Pancreas (tissue), 10 donors: ENCODE data around the gene NUMB. TPM values are rescaled to one million over a fixed set of nuclear protein-coding genes. Genes with fewer than 3 reads are reported as not detected.
"Not testable (repeated sequence)": the region's sequence is repeated elsewhere in the genome, so short reads cannot be mapped to it uniquely, and the experiment has no call there.

Experiments
- ATAC-seq, 4 donors: fragments of 200-7000 bp; cut with Tn5 transposase; one replicate each; pipeline versions ENCODE4 v1.8.0 to v1.9.1; 2020; ENCODE audit warnings: mild to moderate bottlenecking in 4 of 4, moderate library complexity in 4 of 4
- DNase-seq, 6 donors: peaks; one replicate each; pipeline ENCODE4 v3.0.0-alpha.2; 2020
- FAIRE-seq: peaks from 2 replicates; lab custom pipeline; 2012; peaks lifted over from hg19 to GRCh38; lab: Jason Lieb, UNC
- H3K27ac ChIP-seq, 4 donors: fragments of 200-600 bp; sonication (generic); 1 replicate in 3 of 4; 2 replicates in 1 of 4; pipeline versions ENCODE4 v1.5.0 to v1.8.0; 2020
- H3K27me3 ChIP-seq, 4 donors: fragments of 200-600 bp; one replicate each; pipeline ENCODE4 v1.8.0; 2021
- H3K36me3 ChIP-seq, 3 donors: fragments of 200-600 bp; sonication (generic) in 1 of 3; one replicate each; pipeline versions ENCODE4 v1.5.0 to v1.8.0; 2020 to 2021
- H3K4me1 ChIP-seq, 3 donors: fragments of 200-600 bp; one replicate each; pipeline ENCODE4 v1.8.0; 2021
- H3K4me3 ChIP-seq, 4 donors: fragments of 200-600 bp; sonication (generic) in 2 of 4; one replicate each; pipeline versions ENCODE4 v1.5.0 to v1.8.0; 2020 to 2021
- H3K9me3 ChIP-seq, 4 donors: fragments of 200-600 bp; one replicate each; pipeline ENCODE4 v1.8.0; 2021
- WGBS, 2 donors: extraction: QIAGEN DNeasy Blood & Tissue Kit; methylation state at CpG; one replicate each; pipeline ENCODE4 v1.1.7; 2013; 5-methylcytosine and 5-hydroxymethylcytosine counted together
- intact Hi-C, 3 donors: fragments of 100-400 bp; cut with DNase I; formaldehyde crosslinking; loops; one replicate each; pipeline versions ENCODE4 v1.11.1 to v1.14.2; 2022
- polyA plus RNA-seq, 2 donors: library from polyadenylated mRNA; stranded (reverse); fragments of 200-250 nt; gene quantifications; one replicate each; pipeline ENCODE4 v1.2.3, GENCODE V29; 2013
- total RNA-seq, 6 donors: library from RNA; stranded (reverse); fragmentation: NEBNext Ultra II Directional in 4 of 6; extraction: Animal tissue kit (Norgen Biotek cat#: 25700) in 4 of 6; gene quantifications; one replicate each; pipeline versions ENCODE4 v1.2.1 to v1.2.4, GENCODE V29; 2021 to 2023
- TF ChIP-seq, protein P1 (sequence below), 4 donors: fragments of 200-600 bp; sonication (generic) in 3 of 4; IDR thresholded peaks; one replicate each; pipeline versions ENCODE4 v1.5.0 to v1.8.0; 2021; ENCODE audit warnings: antibody characterized with exemption in 4 of 4
- donor health status: healthy with polysubstance abuse.
- donor health status: DM: no; HTN: no; CAD: no; lungs with moderate emphysema.
- donor health status: DM: no; HTN: no; CAD: no.
- donor health status: control.
- donor health status: control.
- donor health status: Bipolar disorder and iron deficiency.
- donor health status: DM: yes; HTN: yes; CAD: no.
- donor health status: DM: no; HTN: no; CAD: no.
- donor health status: DM: no; HTN: no; CAD: no.
- donor health status: DM: yes; HTN: yes; CAD: no.

Gene NUMB
- total and polyA plus RNA-seq, 8 donors: 23.9 to 53.8 (median 32.5) TPM

DNA sequence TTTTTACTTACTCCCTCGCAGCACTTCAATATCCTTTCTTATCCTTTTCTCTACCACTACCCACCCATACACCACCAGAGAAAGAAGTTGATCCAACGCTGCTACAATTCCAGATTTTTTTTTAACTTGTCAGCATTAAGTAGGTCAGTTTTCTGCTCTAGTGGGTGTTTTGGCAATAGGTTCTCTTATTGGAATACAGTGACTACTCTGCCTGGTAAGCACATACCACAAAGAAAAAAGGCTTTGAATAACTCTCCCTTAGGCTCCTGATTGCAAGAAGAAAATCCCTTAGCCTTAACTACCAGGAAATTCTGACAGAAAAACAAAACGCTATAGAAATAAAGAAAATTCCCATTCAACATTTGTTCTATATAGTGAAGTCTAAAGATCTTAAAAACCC is 72.0 kb downstream of the NUMB start:
- ATAC-seq (no peak), FAIRE-seq (no peak), DNase-seq (no peak)
- 62 to 66% methylated on average over 3 of the region's 3 CpGs for WGBS, 2 donors
- Histone ChIP-seq H3K27me3 (no peaks in the 10 kb centered on the region), H3K4me1 (no peaks in the 10 kb centered on the region), H3K27ac (no peak overlapping the region), H3K36me3 (no peaks in the 10 kb centered on the region), H3K9me3 (no peaks in the 10 kb centered on the region), H3K4me3 (no peak overlapping the region)
- intact Hi-C loops: no loop called here
- TF ChIP-seq, protein P1, sequence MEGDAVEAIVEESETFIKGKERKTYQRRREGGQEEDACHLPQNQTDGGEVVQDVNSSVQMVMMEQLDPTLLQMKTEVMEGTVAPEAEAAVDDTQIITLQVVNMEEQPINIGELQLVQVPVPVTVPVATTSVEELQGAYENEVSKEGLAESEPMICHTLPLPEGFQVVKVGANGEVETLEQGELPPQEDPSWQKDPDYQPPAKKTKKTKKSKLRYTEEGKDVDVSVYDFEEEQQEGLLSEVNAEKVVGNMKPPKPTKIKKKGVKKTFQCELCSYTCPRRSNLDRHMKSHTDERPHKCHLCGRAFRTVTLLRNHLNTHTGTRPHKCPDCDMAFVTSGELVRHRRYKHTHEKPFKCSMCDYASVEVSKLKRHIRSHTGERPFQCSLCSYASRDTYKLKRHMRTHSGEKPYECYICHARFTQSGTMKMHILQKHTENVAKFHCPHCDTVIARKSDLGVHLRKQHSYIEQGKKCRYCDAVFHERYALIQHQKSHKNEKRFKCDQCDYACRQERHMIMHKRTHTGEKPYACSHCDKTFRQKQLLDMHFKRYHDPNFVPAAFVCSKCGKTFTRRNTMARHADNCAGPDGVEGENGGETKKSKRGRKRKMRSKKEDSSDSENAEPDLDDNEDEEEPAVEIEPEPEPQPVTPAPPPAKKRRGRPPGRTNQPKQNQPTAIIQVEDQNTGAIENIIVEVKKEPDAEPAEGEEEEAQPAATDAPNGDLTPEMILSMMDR (IDR thresholded peaks at IDR 0.05): no peak

DNA sequence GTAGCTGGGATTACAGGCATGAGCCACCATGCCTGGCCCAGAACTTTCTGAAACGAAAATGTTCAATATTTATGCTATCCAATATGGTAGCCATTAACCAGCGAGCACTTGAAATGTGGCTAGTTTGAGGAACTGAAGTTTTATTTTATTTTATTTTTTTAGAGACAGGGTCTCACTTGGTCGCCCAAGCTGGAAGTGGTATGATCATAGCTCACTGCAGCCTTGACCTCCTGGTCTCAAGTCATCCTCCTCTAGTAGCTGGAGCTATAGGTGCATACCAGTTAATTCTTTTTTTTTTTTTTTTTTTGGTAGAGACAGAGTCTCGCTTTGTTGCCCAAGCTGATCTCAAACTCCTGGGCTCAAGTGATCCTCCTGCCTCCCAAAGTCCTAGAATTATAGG is 73.3 kb downstream of the NUMB start:
- 98 to 100% methylated on average over 2 to 3 of the region's 4 CpGs for WGBS, 2 donors
- FAIRE-seq: not testable (repeated sequence)

DNA sequence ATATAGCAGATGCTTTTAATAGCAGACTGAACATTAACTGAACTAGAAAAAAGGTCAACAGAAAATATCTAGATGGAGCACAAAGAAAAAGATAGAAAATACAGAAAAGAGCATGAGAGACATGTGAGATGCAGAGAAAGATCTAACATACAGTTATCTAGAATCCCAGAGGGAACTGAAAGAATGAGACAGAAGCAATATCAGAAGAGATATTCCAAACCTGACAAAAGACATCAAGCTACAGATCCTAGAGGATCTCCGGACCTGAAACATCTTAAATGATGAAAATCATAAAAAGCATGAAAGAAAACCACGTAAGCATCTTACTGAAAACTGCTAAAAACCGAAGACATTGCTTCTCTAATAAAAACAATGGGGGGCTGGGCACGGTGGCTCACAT is 75.0 kb downstream of the NUMB start:
- no peaks in the 10 kb centered on the region for H3K36me3 ChIP-seq
- no peaks in the 10 kb centered on the region for H3K4me1 ChIP-seq
- TF ChIP-seq, protein P1 (IDR thresholded peaks at IDR 0.05): no peak
- no peaks in the 10 kb centered on the region for H3K27me3 ChIP-seq
- H3K27ac ChIP-seq: no peak overlapping the region
- H3K4me3 ChIP-seq: no peak overlapping the region
- ATAC-seq (no peak), FAIRE-seq (no peak), DNase-seq (no peak)
- 83 to 98% methylated on average over 4 of the region's 4 CpGs for WGBS, 2 donors
- intact Hi-C loops: no loop called here
- no peaks in the 10 kb centered on the region for H3K9me3 ChIP-seq

More for the DNA sequence above, 73.3 kb downstream of the NUMB start:
- H3K27ac ChIP-seq, H3K9me3 ChIP-seq, H3K4me3 ChIP-seq, DNase-seq, H3K4me1 ChIP-seq, H3K36me3 ChIP-seq, intact Hi-C loops, ATAC-seq, H3K27me3 ChIP-seq: not testable (repeated sequence)

DNA sequence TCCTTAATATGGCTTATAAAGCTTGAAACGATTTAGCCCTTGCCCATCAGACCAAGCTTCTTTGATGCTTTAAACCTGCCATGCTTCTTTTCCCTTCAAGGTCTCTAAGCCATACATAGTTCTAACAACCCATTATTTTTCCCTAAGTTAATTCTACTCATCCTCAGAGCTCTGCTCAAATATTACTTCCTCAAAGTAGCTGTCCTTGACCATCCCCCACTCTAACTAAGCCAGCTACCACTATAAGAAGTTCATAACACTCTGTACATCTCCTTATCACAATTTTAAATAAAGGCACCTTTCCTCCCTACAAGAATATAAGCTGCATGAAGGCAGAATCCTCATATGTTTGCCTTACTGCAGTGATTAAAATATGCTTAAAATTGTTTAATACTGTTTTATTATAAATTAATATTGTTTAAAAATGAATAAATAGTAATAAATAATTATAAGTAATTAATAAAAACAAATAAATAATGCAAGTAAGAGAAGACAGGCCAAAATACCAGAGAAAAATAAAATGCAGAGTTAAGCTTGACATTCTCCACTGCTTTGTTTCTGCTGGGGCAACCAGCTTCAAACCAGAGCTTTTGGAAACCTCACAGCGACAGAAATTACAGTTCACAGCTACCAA is 76.8 kb downstream of the NUMB start:
- Histone ChIP-seq H3K9me3 (no peaks in the 10 kb centered on the region), H3K27me3 (no peaks in the 10 kb centered on the region), H3K4me1 (no peaks in the 10 kb centered on the region), H3K4me3 (no peak overlapping the region), H3K36me3 (no peaks in the 10 kb centered on the region), H3K27ac (no peak overlapping the region)
- WGBS, 2 donors: 90 to 91% methylated on average over 2 of the region's 2 CpGs
- no peak for DNase-seq
- intact Hi-C loops: no loop called here
- TF ChIP-seq, protein P1 (IDR thresholded peaks at IDR 0.05): no peak
- no peak for FAIRE-seq
- ATAC-seq: no peak

DNA sequence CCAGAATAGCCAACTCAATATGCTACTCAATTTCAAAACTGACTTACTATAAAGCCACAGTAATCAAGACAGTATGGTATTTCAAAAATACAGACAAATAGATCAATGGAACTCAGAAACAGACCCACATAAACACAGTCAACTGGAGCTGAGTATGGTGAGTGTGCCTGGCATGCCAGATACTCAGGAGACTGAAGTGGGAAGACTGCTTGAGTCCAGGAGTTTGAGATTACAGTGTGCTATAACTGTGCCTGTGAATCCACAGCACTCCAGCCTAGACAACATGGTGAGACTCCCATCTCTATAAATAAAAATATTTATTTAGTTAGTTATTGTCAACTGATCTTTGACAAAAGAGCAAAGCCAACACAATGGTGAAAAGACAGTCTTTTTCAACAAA is 81.8 kb downstream of the NUMB start:
- TF ChIP-seq, protein P1 (IDR thresholded peaks at IDR 0.05): no peak
- no peak for DNase-seq
- no peak for ATAC-seq
- H3K4me1 ChIP-seq: no peaks in the 10 kb centered on the region
- H3K36me3 ChIP-seq: no peaks in the 10 kb centered on the region
- H3K27ac ChIP-seq: no peak overlapping the region
- no peak for FAIRE-seq
- no peaks in the 10 kb centered on the region for H3K27me3 ChIP-seq
- intact Hi-C loops: no loop called here
- H3K4me3 ChIP-seq: no peak overlapping the region
- no peaks in the 10 kb centered on the region for H3K9me3 ChIP-seq
